SJSA1 (cell line): ENCODE data around the gene NMRAL1. TPM values are rescaled to one million over a fixed set of nuclear protein-coding genes. Genes with fewer than 3 reads are reported as not detected.

Experiments
- DNase-seq, 2 experiments: peaks; one replicate each; pipeline ENCODE4 v3.0.0-alpha.2; 2015 to 2020; ENCODE audit warnings: low spot score in 2 of 2, low read depth in 1 of 2
- H3K27ac ChIP-seq: fragments of 250-450 bp; sonication (Bioruptor Pico); 2 replicates; pipeline ENCODE4 v1.5.1; 2020; ENCODE audit warnings: mild to moderate bottlenecking, moderate library complexity
- H3K27me3 ChIP-seq: fragments of 250-450 bp; sonication (Bioruptor Pico); replicated peaks from 2 replicates; pipeline ENCODE4 v1.5.1; 2020; ENCODE audit warnings: mild to moderate bottlenecking, moderate library complexity
- H3K36me3 ChIP-seq: fragments of 250-450 bp; sonication (Bioruptor Pico); 2 replicates; pipeline ENCODE4 v1.5.1; 2020; ENCODE audit warnings: mild to moderate bottlenecking
- H3K4me1 ChIP-seq: fragments of 250-450 bp; sonication (Bioruptor Pico); replicated peaks from 2 replicates; pipeline ENCODE4 v1.6.1; 2021; ENCODE audit warnings: mild to moderate bottlenecking
- H3K4me3 ChIP-seq: fragments of 250-450 bp; sonication (Bioruptor Pico); 2 replicates; pipeline ENCODE4 v1.5.1; 2020; ENCODE audit warnings: mild to moderate bottlenecking
- H3K9me3 ChIP-seq: fragments of 250-450 bp; sonication (Bioruptor Pico); replicated peaks from 2 replicates; pipeline ENCODE4 v1.5.1; 2020; ENCODE audit warnings: mild to moderate bottlenecking
- total RNA-seq: library from RNA; depleted of rRNA; stranded (reverse); fragments of >200 nt; shearing (Covaris generic); gene quantifications from 2 replicates; pipeline ENCODE4 v1.2.3, GENCODE V29; 2014

Gene NMRAL1
- total RNA-seq, 1 experiment from 2014 or later, result 9.5 TPM

GRCh38 chr16:4510747-4511426, 36.5 kb upstream of the NMRAL1 start:
- Histone ChIP-seq H3K27ac (no peak overlapping the region), H3K36me3 (peaks cover 61% of the 10 kb centered on the region), H3K27me3 (no peaks in the 10 kb centered on the region), H3K9me3 (no peaks in the 10 kb centered on the region), H3K4me3 (no peak overlapping the region), H3K4me1 (peaks cover 7% of the 10 kb centered on the region; the same call in 1 of the 2 replicates)
- DNase-seq, result no peak

DNA sequence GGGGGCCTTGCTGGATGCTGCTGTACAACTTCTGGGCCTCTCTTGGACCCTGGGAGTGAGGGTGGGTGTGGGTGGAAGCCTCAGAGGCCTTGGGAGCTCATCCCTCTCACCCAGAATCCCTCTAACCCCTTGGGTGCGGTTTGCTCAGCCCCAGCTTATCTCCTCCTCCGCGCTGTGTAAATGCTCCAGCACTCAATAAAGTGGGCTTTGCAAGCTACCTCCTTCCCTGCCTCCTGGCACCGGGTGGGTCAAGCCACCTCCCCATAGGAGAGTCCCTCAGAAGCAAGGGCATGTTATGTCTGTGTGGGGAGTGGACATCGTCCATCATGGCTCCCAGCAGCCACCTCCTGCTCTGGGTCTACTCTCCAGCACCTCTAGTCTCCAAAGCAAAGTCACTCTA, 35.7 kb upstream of the NMRAL1 start:
- H3K4me1 ChIP-seq, result no peaks in the 10 kb centered on the region; the same call in 1 of the 2 replicates
- no peak overlapping the region for H3K4me3 ChIP-seq
- no peak for DNase-seq
- peaks cover 64% of the 10 kb centered on the region for H3K36me3 ChIP-seq
- H3K9me3 ChIP-seq, result no peaks in the 10 kb centered on the region
- no peak overlapping the region for H3K27ac ChIP-seq
- no peaks in the 10 kb centered on the region for H3K27me3 ChIP-seq

GRCh38 chr16:4509420-4509819, 35.0 kb upstream of the NMRAL1 start:
- Histone ChIP-seq H3K4me3 (no peak overlapping the region), H3K4me1 (no peaks in the 10 kb centered on the region), H3K27me3 (no peaks in the 10 kb centered on the region), H3K27ac (no peak overlapping the region), H3K36me3 (peaks cover 64% of the 10 kb centered on the region), H3K9me3 (no peaks in the 10 kb centered on the region)
- DNase-seq, result no peak

- H3K36me3 ChIP-seq, result peaks cover 64% of the 10 kb centered on the region
- no peak overlapping the region for H3K27ac ChIP-seq
- H3K4me1 ChIP-seq, result no peaks in the 10 kb centered on the region
- no peak for DNase-seq
- H3K27me3 ChIP-seq, result no peaks in the 10 kb centered on the region
- H3K9me3 ChIP-seq, result no peaks in the 10 kb centered on the region
- no peak overlapping the region for H3K4me3 ChIP-seq
Measured at GRCh38 chr16:4508806-4509205, 34.4 kb upstream of the NMRAL1 start.

DNA sequence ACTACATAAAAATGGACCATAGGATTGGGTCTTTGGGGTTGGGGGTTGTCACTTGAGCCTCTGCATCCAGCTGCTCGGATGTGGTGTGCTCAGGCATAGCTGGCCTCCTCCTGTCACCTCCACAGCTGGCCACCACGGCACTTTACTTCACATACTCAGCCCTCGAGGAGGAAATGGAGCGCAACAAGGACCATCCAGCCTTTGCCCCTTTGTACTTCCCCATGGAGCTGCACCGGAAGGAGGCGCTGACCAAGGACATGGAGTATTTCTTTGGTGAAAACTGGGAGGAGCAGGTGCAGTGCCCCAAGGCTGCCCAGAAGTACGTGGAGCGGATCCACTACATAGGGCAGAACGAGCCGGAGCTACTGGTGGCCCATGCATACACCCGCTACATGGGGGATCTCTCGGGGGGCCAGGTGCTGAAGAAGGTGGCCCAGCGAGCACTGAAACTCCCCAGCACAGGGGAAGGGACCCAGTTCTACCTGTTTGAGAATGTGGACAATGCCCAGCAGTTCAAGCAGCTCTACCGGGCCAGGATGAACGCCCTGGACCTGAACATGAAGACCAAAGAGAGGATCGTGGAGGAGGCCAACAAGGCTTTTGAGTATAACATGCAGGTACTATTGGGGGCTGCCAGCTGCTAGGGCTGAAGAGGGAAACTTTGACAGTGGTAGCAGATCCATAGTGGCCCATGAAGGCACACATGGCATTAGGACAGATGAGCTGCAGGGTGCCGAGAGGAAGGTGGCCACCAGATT, 33.3 kb upstream of the NMRAL1 start:
- no peak for DNase-seq
- no peaks in the 10 kb centered on the region for H3K9me3 ChIP-seq
- H3K4me3 ChIP-seq, result no peak overlapping the region
- no peak overlapping the region for H3K27ac ChIP-seq
- no peaks in the 10 kb centered on the region for H3K4me1 ChIP-seq
- H3K27me3 ChIP-seq, result no peaks in the 10 kb centered on the region
- H3K36me3 ChIP-seq, result peaks cover 64% of the 10 kb centered on the region

GRCh38 chr16:4506450-4506849, 32.0 kb upstream of the NMRAL1 start:
- Histone ChIP-seq H3K4me3 (no peak overlapping the region), H3K9me3 (no peaks in the 10 kb centered on the region), H3K27ac (no peak overlapping the region), H3K4me1 (peaks cover 4% of the 10 kb centered on the region), H3K27me3 (no peaks in the 10 kb centered on the region), H3K36me3 (peaks cover 52% of the 10 kb centered on the region)
- DNase-seq, result peak; percentile 34 to 61

- peaks cover 13% of the 10 kb centered on the region for H3K4me1 ChIP-seq
- H3K27me3 ChIP-seq, result no peaks in the 10 kb centered on the region
- H3K9me3 ChIP-seq, result no peaks in the 10 kb centered on the region
- no peak overlapping the region for H3K4me3 ChIP-seq
- peaks cover 44% of the 10 kb centered on the region for H3K36me3 ChIP-seq
- DNase-seq, result no peak
- no peak overlapping the region for H3K27ac ChIP-seq
Measured at GRCh38 chr16:4505356-4506147, 31.1 kb upstream of the NMRAL1 start.

GRCh38 chr16:4501071-4501478, 26.6 kb upstream of the NMRAL1 start:
- Histone ChIP-seq H3K4me1 (peaks cover 39% of the 10 kb centered on the region), H3K4me3 (no peak overlapping the region), H3K9me3 (no peaks in the 10 kb centered on the region), H3K27ac (peak overlapping the region; percentile 62), H3K27me3 (no peaks in the 10 kb centered on the region), H3K36me3 (peaks cover 4% of the 10 kb centered on the region)
- peak in 1 of 2 experiments; percentile 54 for DNase-seq

- H3K36me3 ChIP-seq, result peaks cover under 1% of the 10 kb centered on the region; the same call in 1 of the 2 replicates
- no peaks in the 10 kb centered on the region for H3K27me3 ChIP-seq
- H3K4me1 ChIP-seq, result peaks cover 47% of the 10 kb centered on the region
- no peaks in the 10 kb centered on the region for H3K9me3 ChIP-seq
- peak; percentile 64 to 73 for DNase-seq
- no peak overlapping the region for H3K4me3 ChIP-seq
- peak overlapping the region; percentile 62 for H3K27ac ChIP-seq
Measured at GRCh38 chr16:4500272-4500671, 25.8 kb upstream of the NMRAL1 start.

- H3K36me3 ChIP-seq, result no peaks in the 10 kb centered on the region
- no peak for DNase-seq
Measured at GRCh38 chr16:4499196-4499555, 24.8 kb upstream of the NMRAL1 start.

DNA sequence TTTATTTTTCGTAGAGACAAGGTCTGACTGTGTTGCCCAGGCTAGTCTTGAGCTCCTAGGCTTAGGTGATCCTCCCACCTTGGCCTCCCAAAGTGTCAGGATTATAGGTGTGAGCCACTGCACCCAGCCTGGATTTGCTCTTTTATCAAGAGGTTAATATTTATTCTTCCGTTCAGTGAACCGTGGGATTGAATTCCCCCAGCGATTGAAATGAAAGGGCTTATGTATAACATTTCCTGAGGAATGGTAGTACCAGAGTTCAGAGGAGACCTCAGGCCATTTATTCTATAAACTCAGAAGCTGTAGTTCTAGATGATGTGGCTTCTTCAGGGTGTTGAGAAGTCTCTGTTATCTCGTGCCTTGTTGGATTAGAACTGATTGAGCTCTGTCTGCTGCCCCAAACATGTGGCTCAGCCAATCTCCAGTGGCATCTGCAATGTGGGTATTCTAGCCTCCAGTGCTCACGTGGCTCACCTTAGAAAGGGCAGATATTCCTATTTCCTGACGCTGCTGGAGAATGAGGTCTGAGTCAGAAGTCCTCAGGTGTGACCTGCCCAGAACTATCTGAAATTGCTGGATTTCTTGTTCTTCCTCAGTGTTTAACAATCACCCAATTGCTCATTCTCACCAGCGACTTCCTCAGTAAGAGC, 24.2 kb upstream of the NMRAL1 start:
- H3K27me3 ChIP-seq, result no peaks in the 10 kb centered on the region
- no peak overlapping the region for H3K27ac ChIP-seq
- H3K9me3 ChIP-seq, result no peaks in the 10 kb centered on the region
- no peak overlapping the region for H3K4me3 ChIP-seq
- H3K4me1 ChIP-seq, result peaks cover 61% of the 10 kb centered on the region
- no peaks in the 10 kb centered on the region for H3K36me3 ChIP-seq
- no peak for DNase-seq

More at GRCh38 chr16:4499196-4499555, 24.8 kb upstream of the NMRAL1 start:
- Histone ChIP-seq H3K4me1 (peaks cover 57% of the 10 kb centered on the region), H3K27ac (no peak overlapping the region), H3K9me3 (no peaks in the 10 kb centered on the region), H3K4me3 (no peak overlapping the region), H3K27me3 (no peaks in the 10 kb centered on the region)

DNA sequence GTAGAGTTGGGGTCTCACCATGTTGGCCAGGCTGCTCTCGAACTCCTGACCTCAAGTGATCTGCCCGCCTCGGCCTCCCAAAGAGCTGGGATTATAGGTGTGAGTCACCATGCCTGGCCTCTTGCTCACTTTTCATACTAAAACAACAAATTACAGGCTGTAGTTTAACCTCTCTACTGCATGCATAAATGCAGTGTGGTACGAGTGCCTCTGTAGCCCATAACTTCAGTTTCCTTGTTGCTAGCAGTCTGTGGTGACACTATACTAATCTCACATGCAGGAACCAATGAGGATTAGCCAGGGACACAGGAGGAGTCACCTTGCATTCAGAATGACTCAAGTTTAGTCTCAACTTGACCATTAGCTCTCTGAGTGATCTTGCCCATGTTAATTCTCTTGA, 21.9 kb upstream of the NMRAL1 start:
- Histone ChIP-seq H3K9me3 (no peaks in the 10 kb centered on the region), H3K27me3 (no peaks in the 10 kb centered on the region), H3K4me1 (peaks cover 55% of the 10 kb centered on the region), H3K27ac (peak overlapping the region; percentile 69), H3K4me3 (no peak overlapping the region), H3K36me3 (no peaks in the 10 kb centered on the region)
- peak; percentile 61 to 68 for DNase-seq

- Histone ChIP-seq H3K9me3 (no peaks in the 10 kb centered on the region), H3K4me3 (no peak overlapping the region), H3K36me3 (no peaks in the 10 kb centered on the region), H3K4me1 (peaks cover 49% of the 10 kb centered on the region), H3K27me3 (no peaks in the 10 kb centered on the region), H3K27ac (peak overlapping the region; percentile 69)
- no peak for DNase-seq
Measured at GRCh38 chr16:4495766-4496165, 21.3 kb upstream of the NMRAL1 start.
